GM20431 (cell line): ENCODE results near the gene MKRN2.

Source experiments
- in situ Hi-C: fragments of 300-500 bp; cut with MseI, MboI; formaldehyde crosslinking; loops from one replicate; pipeline ENCODE4 v1.15.0; 2020; ENCODE audit warnings: low sequenced_read_pairs; ENCODE audit not compliant: unreplicated experiment

MKRN2 gene

DNA sequence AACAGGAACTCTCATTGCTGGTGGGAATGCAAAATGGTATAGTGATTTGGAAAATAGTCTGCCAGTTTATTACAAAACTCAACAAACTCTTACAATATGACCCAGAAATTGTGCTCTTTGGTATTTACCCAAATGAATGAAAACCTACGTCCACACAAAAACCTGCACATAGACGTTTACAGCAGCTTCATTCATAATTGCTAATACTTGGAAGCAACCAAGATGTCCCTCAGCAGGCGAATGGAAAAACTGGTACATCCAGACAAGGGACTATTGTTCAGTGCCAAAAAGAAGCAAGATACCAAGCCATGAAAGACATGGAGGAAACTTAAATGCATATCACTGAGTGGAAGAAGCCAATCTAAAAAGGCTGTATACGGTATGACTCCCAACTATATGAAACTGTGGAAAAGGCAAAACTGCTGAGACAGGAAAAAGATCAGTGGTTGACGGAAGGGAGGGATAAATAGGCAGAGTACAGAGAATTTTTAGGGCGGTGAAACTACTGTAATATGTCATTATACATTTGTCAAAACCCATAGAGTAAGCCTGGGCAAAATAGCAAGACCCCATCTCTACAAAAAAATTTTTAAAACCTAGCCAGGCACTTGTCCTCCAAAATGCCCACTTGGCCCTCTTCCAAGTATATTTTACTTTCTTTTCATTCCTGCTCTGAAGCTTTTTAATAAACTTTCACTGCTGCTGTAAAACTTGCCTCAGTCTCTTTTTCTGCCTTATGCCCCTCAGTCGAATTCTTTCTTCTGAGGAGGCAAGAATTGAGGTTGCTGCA is 6.7 kb upstream of the MKRN2 start:
- in situ Hi-C loops = no loop called here

DNA sequence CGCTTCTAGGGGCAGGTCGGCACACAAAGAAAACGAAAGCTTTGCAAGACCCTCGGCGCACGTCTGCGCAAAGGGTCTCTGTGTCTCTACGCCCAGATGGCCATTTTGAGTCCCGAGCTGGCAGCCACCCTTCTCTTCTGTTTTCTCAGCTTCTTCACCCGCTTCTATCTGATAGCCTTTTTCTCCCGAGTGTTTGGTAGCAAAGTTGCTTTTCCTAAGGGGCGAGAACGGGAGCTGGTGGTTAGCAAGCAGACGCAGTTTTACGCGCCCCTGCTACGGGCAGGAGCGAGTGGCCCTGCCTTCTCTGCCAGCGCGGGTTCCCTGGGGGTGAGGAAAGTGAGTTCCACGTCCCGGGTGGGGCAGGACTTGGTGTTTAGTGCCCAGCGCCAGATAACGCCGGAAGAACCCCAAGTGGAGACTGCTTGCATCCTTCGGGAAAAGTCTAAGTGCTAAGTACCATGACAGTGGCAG is 2.9 kb upstream of the MKRN2 start:
- in situ Hi-C loops = no loop called here

DNA sequence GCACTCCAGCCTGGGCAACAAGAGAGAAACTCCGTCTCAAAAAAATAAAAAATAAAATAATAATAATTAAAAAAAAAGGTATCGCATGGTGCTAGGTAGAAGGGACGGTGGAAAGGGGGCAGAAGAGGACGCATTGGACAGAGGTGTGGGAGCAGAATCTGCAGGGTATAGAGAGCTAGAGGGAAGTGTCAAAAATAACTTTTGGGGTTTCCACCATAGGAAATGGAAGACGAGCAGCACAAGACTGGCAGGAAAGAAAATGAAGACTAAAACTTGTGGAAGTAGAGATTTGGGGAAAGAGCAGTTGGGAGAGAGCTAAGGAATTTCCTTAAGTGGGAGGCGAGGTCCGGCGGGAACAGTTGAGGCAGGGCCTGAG is 585 bp upstream of the MKRN2 start:
- in situ Hi-C loops = no loop called here

DNA sequence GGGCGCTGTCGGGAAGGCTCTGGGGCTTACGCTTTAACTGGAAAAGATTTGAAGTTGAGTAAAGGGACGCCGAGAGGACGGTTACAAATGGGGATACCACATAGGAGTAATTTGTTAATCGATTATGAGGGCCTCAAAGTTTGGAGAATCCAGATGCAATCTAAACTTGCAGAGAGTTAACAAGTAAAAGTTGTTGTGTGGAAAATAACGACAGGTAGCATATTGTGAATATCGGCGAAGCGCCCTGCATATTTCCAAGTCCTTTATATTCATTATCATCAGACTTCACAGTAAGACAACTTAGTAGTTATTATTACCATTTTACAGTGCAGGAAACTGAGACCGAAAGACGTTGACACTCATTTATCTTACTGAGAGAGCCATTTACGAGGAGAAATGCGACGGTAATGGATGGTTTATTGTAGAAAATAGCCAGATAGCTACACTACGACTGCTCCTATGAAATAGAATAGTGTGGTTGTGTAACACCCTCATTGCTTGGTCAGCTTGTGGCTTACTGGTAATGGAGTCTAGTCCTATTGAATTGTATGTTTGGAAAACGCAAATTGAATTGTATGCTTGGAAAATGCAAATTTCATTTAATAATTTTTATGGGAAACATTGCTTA is 700 bp downstream of the MKRN2 start:
- in situ Hi-C loops = no loop called here

DNA sequence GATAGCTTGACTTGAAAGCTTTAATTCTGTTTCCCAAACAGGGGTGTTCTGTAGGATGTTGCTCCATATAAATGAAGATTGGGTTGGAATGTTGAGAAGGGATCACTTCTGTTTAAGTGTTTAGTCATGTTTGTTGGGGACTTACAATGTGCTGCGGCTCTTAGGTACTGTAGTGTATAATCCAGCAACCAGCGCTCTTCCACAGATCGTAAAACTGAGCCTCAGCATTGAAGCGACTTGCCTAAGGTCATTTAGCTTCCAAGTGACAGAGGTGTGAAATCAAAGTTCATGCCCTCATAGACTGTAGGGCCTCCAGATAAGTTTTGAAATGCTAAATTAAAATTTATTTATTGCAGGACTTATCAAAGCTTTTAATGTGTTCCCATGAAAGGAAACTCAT is 1.8 kb downstream of the MKRN2 start:
- in situ Hi-C loops = no loop called here

DNA sequence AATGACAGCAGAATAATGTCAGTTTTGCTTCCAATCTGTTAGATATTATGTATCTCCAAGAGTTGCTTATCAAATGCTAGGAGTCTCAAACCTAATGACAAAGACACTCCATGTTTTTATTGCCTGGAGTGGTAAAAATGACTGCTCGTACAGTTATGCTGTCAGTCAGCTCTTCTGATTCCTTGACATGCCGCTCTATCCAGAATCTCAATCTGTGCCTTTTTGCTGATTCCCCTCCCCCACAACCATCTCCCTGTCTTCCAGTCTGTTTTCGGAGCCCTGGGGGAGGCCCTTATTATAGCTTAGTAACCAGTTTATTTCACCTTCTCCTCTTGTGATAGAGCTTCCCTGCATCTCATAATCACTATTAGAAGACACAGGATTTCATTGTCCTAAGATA is 2.6 kb downstream of the MKRN2 start:
- in situ Hi-C loops = no loop called here

DNA sequence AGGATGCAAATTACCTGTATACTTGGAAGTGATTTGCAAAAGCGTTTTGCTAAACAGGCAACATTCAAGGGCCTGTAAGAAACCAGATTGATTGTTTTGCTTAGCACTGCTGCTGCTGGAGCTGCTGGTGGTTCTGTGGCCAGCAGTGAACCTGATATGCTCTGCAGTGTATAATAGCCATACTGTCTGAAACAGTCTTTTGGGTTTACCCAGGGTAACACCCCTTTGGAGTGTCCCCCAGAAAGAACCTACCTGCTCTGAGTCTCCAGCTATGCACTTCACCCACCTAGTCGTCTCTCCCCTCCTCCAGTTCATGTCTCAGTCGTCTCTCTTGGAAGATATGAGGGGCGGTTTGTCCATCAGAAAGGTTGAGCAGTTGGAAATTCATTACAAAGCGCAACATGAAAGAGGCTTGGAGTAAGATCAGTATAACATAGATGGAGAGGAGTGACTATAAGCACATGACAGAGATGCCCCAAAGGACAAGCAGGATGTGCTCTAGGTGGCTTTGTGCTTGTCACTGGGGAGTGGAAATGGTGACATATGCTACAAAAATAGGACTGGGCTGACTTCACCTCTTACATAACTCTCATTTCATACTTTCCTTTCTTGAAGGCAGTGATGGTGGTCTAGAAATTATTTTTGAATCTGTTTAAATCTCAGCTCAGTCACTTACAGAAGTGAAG is 3.8 kb downstream of the MKRN2 start:
- in situ Hi-C loops = no loop called here

DNA sequence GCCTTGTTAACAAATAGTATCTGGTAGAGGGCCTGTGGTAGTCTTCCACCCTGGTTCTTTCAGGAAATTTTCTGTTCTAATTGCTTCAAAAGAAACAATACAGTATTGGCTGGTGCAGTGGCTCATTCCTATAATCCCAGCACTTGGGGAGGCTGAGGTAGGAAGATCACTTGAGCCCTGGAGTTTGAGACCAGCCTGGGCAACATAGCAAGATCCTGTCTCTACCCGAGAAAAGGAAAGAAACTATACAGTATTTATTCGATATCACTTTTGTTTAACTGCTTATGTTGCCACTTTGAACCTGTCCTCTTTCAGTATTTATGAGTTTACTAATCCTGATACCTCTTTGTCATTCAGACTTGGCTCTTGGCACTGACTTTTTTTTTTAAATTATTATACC is 4.5 kb downstream of the MKRN2 start:
- in situ Hi-C loops = no loop called here

DNA sequence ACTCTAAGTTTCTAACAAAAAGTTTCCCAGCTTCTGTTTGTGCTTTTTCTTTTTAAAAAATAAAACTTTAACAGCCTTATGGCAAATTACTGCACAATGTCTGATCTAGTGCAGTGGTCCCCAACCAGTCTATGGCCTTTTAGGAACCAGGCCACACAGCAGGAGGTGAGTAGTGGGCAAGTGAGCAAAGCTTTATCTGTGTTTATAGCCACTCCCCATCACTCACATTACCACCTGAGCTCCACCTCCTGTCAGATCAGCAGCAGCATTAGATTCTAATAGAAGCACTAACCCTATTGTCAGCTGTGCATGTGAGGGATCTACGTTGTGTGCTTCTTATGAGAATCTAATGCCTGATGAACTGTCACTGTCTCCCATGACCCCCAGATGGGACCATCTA is 5.6 kb downstream of the MKRN2 start:
- in situ Hi-C loops = no loop called here

DNA sequence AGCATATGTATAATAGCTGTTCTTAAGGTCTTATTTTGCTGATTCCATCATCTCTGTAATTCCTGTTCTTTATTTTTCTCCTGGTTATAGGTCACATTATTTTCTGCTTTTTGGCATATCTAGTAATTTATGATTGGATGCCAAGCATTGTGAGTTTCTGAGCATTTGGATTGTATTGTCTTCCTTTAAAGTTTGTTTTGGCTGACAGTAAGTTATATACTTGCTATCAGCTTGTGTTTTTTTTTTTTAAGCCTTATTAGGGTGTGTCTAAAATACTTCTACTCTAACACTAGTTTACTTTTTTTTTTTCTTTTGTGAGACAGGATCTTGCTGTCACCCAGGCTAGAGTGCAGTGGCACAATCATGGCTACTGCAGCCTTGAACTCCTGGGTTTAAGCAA is 10.1 kb downstream of the MKRN2 start:
- in situ Hi-C loops = no loop called here

DNA sequence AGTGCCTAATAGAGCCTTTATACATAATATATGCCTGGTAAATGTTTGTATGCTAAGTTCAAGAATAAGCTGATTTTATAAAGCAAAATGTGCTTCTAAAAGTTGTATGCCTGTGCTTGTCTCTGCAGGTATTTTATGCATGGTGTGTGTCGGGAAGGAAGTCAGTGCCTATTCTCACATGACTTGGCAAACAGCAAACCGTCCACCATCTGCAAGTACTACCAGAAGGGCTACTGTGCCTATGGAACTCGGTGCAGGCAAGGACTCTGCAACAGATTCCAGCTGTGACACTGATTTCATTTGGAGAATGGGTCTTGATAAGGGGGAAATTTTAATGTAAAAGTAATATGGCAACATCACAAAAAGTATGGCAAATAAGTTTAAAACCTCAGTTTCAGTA is 11.9 kb downstream of the MKRN2 start:
- in situ Hi-C loops = no loop called here

DNA sequence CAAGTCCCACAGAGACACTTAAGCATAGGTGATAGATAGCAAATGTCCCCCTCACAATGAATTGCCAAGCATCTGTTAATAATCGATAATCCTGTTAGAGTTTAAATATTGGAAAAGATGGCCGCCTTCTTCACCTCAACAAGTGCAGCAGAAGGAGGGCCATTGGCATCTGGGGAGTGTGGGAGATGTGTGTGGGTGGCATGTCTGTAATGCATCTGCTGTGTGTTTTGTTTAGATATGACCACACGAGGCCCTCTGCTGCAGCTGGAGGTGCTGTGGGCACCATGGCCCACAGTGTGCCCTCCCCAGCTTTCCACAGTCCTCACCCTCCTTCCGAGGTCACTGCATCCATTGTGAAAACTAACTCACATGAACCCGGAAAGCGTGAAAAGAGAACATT is 12.9 kb downstream of the MKRN2 start:
- in situ Hi-C loops = no loop called here

DNA sequence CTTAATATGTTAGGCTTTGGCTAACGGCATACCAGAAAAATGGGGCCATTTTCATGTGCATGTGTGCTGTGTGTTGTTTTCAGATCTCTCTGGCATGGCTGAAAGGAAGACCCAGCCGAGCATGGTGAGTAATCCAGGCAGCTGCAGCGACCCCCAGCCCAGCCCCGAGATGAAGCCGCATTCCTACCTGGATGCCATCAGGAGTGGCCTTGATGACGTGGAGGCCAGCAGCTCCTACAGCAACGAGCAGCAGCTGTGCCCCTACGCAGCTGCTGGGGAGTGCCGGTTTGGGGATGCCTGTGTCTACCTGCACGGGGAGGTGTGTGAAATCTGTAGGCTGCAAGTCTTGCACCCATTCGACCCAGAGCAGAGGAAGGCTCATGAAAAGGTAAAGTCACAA is 15.1 kb downstream of the MKRN2 start:
- in situ Hi-C loops = no loop called here

DNA sequence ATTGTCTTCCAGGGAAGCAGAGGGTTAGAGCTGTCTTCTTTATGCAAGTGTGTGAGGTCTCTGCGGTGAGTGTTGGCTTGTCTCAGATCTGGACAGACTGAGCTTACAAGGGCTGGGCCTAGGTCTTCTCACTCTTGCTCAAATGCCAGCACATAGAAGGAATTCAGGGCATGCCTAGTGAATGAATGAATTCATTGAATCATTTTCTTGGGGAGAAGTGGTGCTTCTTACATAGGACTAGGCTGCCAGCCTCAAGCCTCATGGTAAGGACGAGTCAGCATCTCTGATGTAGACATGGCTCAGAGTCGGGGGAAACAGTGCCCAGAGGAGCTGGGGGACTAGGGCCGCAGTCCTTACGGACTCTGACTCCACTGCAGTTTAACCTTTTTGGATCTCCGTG is 17.2 kb downstream of the MKRN2 start:
- in situ Hi-C loops = no loop called here

DNA sequence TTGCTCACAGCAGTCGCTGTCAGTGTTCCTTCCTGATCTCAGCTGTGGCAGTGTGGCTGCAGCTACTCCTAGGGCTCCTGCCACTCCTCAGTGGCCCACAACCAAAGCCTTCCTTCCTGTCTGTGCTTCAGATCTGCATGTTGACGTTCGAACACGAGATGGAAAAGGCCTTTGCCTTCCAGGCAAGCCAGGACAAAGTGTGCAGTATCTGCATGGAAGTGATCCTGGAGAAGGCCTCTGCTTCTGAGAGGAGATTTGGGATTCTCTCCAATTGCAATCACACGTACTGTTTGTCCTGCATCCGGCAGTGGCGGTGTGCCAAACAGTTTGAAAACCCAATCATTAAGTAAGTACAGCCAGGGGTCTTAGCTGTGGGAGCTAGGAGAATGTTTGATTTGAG is 17.8 kb downstream of the MKRN2 start:
- in situ Hi-C loops = no loop called here

DNA sequence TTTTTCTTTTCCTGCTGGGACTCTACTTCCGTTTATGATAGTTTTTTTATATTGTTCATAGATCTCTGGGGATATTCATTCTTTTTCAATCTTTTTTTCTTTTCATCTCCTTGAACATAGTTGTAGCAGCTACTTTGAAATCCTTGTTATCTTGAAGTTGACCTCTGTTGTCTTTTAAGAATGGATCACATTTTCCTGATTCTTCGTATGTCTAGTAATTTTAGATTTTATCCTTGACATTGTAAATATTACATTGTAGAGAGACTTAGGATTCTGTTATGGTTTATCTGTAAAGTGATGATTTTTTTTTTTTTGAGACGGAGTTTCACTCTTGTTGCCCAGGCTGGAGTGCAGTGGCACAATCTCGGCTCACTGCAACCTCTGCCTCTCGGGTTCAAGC is 20.5 kb downstream of the MKRN2 start:
- in situ Hi-C loops = no loop called here

DNA sequence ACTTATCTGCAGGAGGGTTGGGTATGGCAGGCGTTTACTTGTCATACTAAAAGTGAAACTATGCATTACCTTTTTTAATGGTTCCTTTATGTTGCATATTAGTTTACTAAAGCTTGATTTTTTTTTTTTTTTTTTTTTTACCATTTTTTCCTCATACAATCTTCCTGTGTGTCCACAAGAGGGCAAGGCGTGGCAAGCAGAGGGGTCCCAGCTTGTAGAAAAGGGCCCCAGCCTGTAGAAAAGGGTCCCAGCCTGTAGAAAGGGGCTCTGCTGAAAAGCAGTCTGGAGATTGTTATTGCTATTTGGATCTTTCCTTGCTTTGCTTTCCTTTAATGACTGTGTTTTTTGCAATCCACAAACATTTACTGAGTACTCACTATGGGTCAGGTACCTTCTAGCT is 21.9 kb downstream of the MKRN2 start:
- in situ Hi-C loops = no loop called here

DNA sequence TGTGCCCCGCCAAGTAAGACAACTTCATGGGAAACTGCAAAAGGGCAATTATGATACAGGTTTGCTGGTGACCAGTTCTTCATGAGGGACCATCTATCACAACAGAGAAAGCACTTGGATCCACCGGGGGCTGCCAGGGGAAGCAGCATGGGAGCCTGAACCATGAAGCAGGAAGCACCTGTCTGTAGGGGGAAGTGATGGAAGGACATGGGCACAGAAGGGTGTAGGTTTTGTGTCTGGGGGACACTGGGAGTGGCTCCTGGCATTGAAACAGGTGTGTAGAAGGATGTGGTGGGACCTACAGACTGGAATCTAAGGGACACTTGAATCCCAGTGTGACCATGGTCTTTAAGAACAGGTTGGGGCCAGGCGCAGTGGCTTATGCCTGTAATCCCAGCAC is 22.6 kb downstream of the MKRN2 start:
- in situ Hi-C loops = no loop called here

DNA sequence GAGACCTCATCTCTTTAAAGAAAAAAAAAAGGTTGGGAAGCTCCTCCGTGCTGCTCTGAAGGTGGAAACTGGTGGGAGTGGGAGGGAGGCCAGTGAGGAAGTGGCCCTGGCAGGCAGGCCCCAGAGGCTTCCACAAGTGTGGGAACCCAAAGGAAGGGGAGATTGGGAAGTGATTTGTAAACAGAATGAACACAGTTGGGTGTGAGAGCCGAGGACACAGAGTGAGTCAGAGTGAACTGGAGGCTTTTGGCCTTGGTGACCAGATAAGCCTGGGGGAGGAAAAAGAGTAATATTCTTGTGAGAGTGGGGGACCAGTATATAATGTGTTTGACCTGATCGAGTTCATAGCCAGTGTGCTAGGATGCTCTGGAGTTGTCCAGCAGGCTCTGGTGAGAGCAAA is 23.0 kb downstream of the MKRN2 start:
- in situ Hi-C loops = no loop called here

DNA sequence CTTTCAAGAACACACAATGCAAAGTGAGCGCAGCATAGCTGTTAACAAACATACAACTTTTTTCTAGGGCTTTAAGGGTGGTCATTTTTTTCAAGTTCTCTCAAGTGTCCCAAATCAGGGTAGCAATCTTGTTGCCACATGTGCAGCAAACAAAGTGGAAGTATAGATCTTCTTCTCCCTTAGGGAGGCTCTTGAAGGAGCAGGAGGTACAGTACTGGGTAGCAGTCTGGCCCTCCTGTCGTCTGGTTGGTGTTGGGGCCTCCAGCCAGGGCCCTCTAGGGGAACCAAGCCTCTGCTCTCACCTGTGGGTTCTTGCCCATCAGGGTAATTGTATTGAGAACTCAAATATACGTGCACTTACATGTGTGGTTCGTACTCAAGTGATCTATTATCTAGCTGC is 25.8 kb downstream of the MKRN2 start:
- in situ Hi-C loops = no loop called here

DNA sequence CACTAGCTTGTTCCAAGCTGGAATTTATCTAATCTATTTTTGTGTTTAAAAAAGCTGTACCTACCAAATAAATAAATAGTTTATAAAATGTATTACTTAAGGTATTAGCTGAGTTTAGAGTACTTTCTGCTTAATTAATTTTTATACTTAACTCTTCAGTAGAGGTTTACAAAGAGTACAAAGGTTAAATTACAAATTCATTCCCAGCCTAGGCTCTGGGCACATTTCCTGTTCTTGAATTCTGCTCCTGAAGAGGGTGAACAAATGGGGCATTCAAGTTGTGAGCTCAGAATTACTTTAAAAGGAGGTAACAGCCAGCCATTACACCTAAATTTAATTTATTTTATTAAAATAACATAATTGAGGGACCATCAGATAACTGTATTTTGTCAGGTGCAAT is 26.4 kb downstream of the MKRN2 start:
- in situ Hi-C loops = no loop called here
